Measurements from ENCODE around the gene ACTC1.
"Not testable (repeated sequence)": the region's sequence is repeated elsewhere in the genome, so short reads cannot be mapped to it uniquely, and the experiment has no call there.

ACTC1 gene

DNA sequence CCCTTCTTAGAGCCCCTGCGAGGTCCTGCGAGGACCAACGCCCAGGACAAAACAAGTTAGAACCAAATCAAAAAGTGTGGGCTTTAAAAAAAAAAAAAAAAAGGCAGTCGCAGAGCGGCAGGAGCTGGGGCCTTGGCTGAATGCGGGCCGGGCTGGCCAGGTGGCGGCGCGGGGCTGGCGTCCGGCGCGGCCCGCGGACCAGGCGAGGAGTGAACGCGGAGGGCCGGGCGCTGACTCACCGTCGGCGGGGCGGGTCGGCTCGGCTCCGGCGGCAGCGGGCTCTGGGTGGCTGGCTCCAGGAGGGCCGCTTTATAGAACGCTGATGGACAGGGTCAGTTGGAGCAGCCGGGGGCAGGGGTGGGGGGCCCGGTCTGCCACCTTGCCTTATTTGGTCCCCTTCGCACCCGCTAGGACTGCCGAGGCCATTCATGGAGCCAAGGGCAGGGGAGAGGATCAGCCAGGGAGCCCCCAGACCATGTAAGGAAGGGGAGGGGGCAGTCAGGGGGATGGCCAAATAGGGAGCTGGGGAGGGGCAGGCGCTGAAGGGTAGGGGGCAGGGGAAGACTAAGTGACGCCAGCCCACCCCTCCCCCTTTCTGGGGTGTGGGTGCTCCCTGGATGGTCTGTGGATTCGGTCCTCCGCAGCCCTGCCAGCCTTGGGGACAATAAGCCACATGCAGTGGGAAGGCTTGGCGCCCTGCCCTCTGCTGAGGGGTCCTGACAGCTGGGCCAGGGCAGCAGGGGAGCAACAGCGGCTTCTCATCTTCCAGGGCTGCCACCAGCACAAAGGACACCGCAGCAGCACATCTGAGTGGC is at the start of gene ACTC1:
ACTC1 (minus strand) TSS at position 283 of the 815 bp plus-strand sequence. CDS start 741 bp downstream, outside the sequence.
- Histone ChIP-seq H3K27me3 (ENCODE audit: control insufficient read depth, insufficient read depth, low read length) (peaks cover 49% of the 10 kb centered on the region), H3K4me3 (ENCODE audit: low read length) (no peak within 1 kb of the TSS), H3K36me3 (ENCODE audit: control insufficient read depth, insufficient read depth, low read length) (no peaks in the 10 kb centered on the region), H3K4me1 (ENCODE audit: control insufficient read depth, insufficient read depth, low read length) (no peaks in the 10 kb centered on the region), H3K9ac (ENCODE audit: low read length) (no peak within 1 kb of the TSS), H3K9me3 (ENCODE audit: control insufficient read depth, low read length) (no peaks in the 10 kb centered on the region)

DNA sequence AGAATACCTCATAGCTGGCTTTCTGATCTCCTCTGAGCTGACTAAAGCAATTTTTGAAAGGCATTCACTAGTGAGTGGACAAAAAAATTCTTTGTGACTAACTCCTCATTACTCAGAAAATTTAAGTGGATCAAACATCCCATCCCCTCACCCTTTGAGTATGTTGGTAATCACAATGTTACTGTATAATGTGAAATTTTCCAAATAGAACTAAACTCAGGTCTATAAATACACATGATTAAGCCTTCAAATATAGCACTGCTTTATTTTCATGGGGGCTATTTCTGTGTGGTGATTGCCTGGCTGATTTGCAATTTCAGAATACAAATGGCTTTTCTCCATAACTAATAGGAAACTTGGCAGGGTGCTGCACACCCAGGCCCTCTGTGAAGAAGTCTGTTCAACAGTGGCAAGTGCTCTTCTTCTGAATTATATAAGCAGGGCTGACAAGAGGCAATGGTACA is 45.9 kb upstream of the ACTC1 start:
- H3K36me3 ChIP-seq (ENCODE audit: control insufficient read depth, insufficient read depth, low read length) = no peaks in the 10 kb centered on the region

DNA sequence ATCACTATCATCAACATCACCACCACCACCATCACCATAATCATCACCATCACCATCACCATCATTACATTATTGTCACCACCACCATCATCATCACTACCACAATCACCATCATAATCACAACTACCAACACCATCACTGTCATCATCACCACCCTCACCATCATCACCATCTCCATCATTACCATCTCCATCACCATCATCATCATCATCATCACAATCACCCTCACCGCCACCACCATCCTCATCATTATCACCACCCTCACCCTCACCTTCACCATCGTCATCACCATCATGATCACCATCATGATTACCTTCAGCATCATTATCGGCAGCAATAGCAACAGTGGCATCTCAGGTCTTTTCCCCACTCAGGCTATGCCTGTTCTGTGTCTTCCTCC is 42.9 kb upstream of the ACTC1 start:
- H3K36me3 ChIP-seq (ENCODE audit: control insufficient read depth, insufficient read depth, low read length) = no peaks in the 10 kb centered on the region
- no peaks in the 10 kb centered on the region for H3K27me3 ChIP-seq (ENCODE audit: control insufficient read depth, insufficient read depth, low read length)
- H3K9me3 ChIP-seq (ENCODE audit: control insufficient read depth, low read length) = no peaks in the 10 kb centered on the region
- H3K4me3 ChIP-seq (ENCODE audit: low read length) = no peak overlapping the region
- no peak overlapping the region for H3K9ac ChIP-seq (ENCODE audit: low read length)
- H3K4me1 ChIP-seq (ENCODE audit: control insufficient read depth, insufficient read depth, low read length) = no peaks in the 10 kb centered on the region

More for the DNA sequence above, 45.9 kb upstream of the ACTC1 start:
- no peaks in the 10 kb centered on the region for H3K27me3 ChIP-seq (ENCODE audit: control insufficient read depth, insufficient read depth, low read length)
- no peaks in the 10 kb centered on the region for H3K9me3 ChIP-seq (ENCODE audit: control insufficient read depth, low read length)
- H3K4me3 ChIP-seq (ENCODE audit: low read length) = no peak overlapping the region
- no peaks in the 10 kb centered on the region for H3K4me1 ChIP-seq (ENCODE audit: control insufficient read depth, insufficient read depth, low read length)
- H3K9ac ChIP-seq (ENCODE audit: low read length) = no peak overlapping the region

DNA sequence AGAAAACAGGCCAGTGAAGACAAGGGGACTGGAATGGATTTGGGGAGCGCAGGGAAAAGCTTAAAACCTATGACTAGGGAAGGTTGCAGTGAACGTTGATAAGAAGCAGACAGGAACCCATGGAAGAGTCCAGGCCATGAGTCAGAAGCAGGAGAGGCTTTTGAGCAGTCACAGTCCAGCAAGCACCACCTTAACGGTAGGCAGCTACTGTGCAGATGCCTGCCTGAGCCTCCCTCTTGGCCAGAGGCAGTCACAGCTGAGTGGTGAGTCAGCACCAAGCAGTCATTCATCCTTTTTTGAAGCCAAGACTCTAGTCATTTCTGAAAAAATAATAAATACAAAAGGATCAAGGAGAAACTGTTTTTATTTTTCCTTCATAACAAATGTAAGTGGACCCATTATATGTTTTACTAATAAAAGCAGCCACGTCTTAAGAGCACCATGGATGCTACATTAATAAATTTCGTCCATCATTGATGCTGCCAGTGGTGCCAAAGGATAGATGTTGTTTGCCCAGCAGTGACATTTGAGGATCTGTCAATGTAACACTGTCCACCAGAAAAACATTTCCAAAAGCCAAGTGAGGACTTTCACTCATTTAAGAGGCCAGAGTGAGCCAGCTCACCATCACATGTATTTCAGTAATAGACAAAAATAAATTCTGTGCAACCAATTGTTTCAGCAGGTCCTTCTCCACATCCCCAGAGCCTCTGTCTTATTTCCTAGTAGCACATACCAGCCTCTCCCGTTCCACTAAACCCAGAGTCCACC is 42.1 kb upstream of the ACTC1 start:
- no peak overlapping the region for H3K4me3 ChIP-seq (ENCODE audit: low read length)
- H3K9me3 ChIP-seq (ENCODE audit: control insufficient read depth, low read length) = no peaks in the 10 kb centered on the region
- no peaks in the 10 kb centered on the region for H3K27me3 ChIP-seq (ENCODE audit: control insufficient read depth, insufficient read depth, low read length)
- H3K9ac ChIP-seq (ENCODE audit: low read length) = no peak overlapping the region
- H3K4me1 ChIP-seq (ENCODE audit: control insufficient read depth, insufficient read depth, low read length) = no peaks in the 10 kb centered on the region
- no peaks in the 10 kb centered on the region for H3K36me3 ChIP-seq (ENCODE audit: control insufficient read depth, insufficient read depth, low read length)

DNA sequence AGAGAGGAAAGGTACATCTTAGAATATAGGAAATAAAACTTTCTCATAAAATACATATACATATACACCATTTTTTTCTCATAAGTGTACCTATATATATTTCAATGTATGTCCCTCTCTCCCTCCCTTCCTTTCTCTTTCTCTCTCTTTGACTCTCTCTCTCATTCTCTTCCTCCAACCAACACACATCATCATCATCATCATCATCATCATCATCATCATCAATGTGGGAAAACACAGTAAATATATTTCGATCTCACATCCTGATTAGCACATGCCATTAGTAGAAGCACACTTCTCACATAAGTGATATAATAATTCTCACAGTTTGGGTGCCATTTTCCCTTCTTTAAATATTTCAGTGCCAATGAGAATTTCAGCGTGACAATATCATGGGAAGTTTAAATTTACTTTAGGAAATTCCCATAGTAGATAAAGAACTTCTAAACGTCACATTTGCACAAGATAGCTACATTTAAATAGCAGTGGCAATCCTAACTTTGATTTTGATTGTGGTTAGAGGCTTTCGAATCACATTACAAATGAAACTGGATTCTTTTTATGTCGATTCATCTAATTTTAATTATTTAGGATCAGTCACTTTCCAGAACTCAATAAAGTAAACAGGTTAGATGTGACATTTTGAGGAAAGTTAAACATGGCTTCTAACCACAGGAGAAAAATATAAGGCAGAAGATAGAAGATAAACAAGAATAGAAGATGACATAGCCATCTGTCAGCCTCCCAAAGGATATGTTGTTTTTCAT is 33.0 kb upstream of the ACTC1 start:
- Histone ChIP-seq H3K9ac (ENCODE audit: low read length) (no peak overlapping the region), H3K9me3 (ENCODE audit: control insufficient read depth, low read length) (no peaks in the 10 kb centered on the region), H3K36me3 (ENCODE audit: control insufficient read depth, insufficient read depth, low read length) (no peaks in the 10 kb centered on the region), H3K27me3 (ENCODE audit: control insufficient read depth, insufficient read depth, low read length) (no peaks in the 10 kb centered on the region), H3K4me3 (ENCODE audit: low read length) (no peak overlapping the region), H3K4me1 (ENCODE audit: control insufficient read depth, insufficient read depth, low read length) (no peaks in the 10 kb centered on the region)

DNA sequence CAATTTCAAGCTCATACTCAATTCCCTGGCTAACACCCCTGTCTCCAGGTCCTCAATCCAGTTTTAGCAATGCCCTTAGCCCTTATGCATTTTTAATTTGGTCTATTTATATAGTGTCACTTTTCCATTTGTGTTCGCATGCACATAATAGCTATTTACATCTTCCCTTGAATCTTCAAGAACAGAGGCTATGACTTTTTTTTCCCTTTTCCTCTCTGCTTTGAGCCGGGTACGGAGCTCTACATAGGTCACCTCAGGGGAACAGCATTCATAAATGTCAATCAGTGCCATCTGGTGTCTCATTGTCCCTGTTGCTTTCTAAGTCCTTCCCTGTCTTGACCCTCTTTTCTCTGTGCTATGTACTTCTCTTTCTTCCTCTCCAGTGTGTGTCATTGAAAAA is 26.5 kb upstream of the ACTC1 start:
- no peak overlapping the region for H3K4me3 ChIP-seq (ENCODE audit: low read length)
- H3K9me3 ChIP-seq (ENCODE audit: control insufficient read depth, low read length) = no peaks in the 10 kb centered on the region
- peaks cover 2% of the 10 kb centered on the region for H3K27me3 ChIP-seq (ENCODE audit: control insufficient read depth, insufficient read depth, low read length)
- H3K36me3 ChIP-seq (ENCODE audit: control insufficient read depth, insufficient read depth, low read length) = no peaks in the 10 kb centered on the region
- no peaks in the 10 kb centered on the region for H3K4me1 ChIP-seq (ENCODE audit: control insufficient read depth, insufficient read depth, low read length)
- no peak overlapping the region for H3K9ac ChIP-seq (ENCODE audit: low read length)

DNA sequence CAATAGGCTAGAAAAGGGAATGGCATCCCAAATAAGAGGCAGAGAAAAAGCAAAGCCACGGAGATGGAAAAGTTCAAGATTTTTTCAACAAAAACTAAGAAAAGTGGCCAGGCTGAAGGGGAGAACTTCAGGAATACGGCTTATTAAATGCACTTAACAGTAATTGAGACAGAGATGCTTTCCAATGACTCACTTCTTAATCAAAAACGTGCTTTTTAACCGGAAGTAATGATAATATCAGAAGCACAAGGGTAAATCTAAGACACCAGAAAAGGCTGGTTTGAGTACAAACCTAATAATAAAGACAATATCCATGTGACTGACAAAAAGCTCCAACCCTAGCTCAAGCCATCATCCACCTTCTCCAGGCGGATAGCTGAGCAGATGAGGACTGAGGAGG is 24.8 kb upstream of the ACTC1 start:
- Histone ChIP-seq H3K9me3 (ENCODE audit: control insufficient read depth, low read length) (no peaks in the 10 kb centered on the region), H3K36me3 (ENCODE audit: control insufficient read depth, insufficient read depth, low read length) (no peaks in the 10 kb centered on the region), H3K9ac (ENCODE audit: low read length) (no peak overlapping the region), H3K4me3 (ENCODE audit: low read length) (no peak overlapping the region), H3K27me3 (ENCODE audit: control insufficient read depth, insufficient read depth, low read length) (peaks cover 2% of the 10 kb centered on the region), H3K4me1 (ENCODE audit: control insufficient read depth, insufficient read depth, low read length) (no peaks in the 10 kb centered on the region)

DNA sequence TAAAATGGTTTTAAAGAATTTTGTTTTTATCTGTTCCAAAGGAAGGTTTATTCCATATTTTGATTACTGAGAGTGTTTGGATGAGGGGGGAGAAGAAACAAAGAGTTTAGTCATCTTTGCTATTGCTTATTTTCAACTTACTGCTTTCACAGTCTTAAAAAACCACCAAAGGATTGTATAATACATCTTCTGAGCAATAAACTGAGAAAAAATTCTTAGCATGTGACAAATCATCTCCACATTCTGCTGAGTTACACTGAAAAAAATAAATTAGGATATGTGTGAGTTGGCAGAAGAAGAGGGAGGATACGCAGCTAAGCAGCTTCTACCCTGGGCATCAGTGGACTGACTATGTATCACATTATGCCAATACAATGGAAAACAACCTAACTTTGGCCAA is 23.2 kb upstream of the ACTC1 start:
- Histone ChIP-seq H3K4me3 (ENCODE audit: low read length) (no peak overlapping the region), H3K36me3 (ENCODE audit: control insufficient read depth, insufficient read depth, low read length) (no peaks in the 10 kb centered on the region), H3K9ac (ENCODE audit: low read length) (no peak overlapping the region), H3K27me3 (ENCODE audit: control insufficient read depth, insufficient read depth, low read length) (peaks cover 2% of the 10 kb centered on the region), H3K9me3 (ENCODE audit: control insufficient read depth, low read length) (no peaks in the 10 kb centered on the region), H3K4me1 (ENCODE audit: control insufficient read depth, insufficient read depth, low read length) (no peaks in the 10 kb centered on the region)

DNA sequence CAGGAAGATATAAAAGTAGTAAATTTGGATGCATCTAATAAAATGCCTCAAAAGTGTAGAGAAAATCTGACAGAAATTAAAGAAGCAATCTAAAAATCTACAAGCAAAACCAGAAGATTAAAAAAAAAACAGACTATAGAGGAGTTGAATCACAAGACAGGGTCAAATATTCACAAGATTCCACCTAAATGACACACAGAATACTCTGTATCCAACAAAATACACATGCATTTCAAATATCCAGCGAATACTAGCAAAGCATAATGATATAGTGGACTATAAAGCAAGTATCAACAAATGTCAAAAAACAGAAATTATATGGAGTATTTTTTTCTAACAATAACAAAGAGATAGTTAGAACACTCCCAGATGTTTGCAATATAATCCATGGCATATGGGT is 20.5 kb upstream of the ACTC1 start:
- no peaks in the 10 kb centered on the region for H3K36me3 ChIP-seq (ENCODE audit: control insufficient read depth, insufficient read depth, low read length)
- no peaks in the 10 kb centered on the region for H3K9me3 ChIP-seq (ENCODE audit: control insufficient read depth, low read length)
- H3K27me3 ChIP-seq (ENCODE audit: control insufficient read depth, insufficient read depth, low read length) = no peaks in the 10 kb centered on the region
- no peak overlapping the region for H3K9ac ChIP-seq (ENCODE audit: low read length)
- no peaks in the 10 kb centered on the region for H3K4me1 ChIP-seq (ENCODE audit: control insufficient read depth, insufficient read depth, low read length)
- H3K4me3 ChIP-seq (ENCODE audit: low read length) = no peak overlapping the region

DNA sequence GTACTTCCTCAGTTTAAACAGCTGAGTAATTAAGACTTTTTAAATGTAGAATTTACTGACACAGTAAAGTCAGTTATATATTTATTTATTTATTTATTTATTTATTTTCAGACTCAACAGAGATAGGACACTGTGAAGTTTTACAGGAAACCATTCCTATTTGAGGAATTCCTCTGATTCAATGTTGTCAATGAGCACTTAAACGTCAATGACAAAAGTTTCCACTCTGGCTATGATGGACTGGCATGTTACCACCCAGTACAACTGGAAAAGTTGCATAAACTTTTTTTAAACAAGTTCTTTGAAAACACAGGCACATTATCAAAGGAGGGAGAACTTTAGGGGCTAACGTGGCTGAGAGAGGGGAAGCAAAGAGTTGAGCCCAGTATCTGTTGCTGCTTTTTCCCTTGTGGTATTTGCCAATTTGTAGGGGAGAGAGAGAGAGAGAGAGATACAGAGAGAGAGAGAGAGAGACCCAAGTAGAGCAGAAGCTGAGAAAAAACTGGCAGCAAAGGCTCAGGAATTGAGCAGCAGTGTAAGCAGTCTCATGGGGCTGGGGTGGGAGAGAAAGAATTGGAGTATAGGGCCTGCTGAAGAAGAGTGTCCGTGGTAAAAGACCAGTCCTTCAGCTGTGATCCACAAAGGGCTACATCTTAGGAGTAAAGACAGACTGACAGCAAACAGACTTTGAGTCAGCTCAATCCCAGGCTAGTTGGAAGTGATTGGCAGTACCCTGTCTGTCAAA is 18.3 kb upstream of the ACTC1 start:
- H3K9me3 ChIP-seq (ENCODE audit: control insufficient read depth, low read length) = no peaks in the 10 kb centered on the region
- no peaks in the 10 kb centered on the region for H3K4me1 ChIP-seq (ENCODE audit: control insufficient read depth, insufficient read depth, low read length)
- H3K27me3 ChIP-seq (ENCODE audit: control insufficient read depth, insufficient read depth, low read length) = no peaks in the 10 kb centered on the region
- no peak overlapping the region for H3K4me3 ChIP-seq (ENCODE audit: low read length)
- no peaks in the 10 kb centered on the region for H3K36me3 ChIP-seq (ENCODE audit: control insufficient read depth, insufficient read depth, low read length)
- no peak overlapping the region for H3K9ac ChIP-seq (ENCODE audit: low read length)

DNA sequence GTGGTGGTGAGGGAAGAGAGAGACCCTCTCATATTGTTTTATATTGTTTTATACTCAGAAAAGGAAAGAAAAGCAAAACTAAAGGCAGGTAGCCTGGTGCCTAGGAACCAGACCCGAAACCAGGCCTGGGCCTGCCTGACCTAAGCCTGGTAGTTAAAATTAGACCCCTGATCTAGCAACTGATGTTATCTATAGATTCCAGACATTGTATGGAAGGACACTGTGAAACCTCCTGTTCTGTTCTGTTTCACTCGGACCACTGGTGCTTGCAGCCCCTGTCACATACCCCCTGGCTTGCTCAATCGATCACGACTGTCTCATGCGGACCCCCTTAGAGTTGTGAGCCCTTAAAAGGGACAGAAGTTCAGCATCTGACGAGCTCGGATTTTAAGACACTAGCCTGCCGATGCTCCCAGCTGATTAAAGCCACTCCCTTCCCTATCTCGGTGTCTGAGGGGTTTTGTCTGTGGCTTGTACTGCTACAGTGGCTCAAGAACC is 17.6 kb upstream of the ACTC1 start:
- not testable (repeated sequence) for H3K4me1 ChIP-seq (ENCODE audit: control insufficient read depth, insufficient read depth, low read length); H3K4me3 ChIP-seq (ENCODE audit: low read length); H3K9me3 ChIP-seq (ENCODE audit: control insufficient read depth, low read length); H3K36me3 ChIP-seq (ENCODE audit: control insufficient read depth, insufficient read depth, low read length); H3K9ac ChIP-seq (ENCODE audit: low read length); H3K27me3 ChIP-seq (ENCODE audit: control insufficient read depth, insufficient read depth, low read length)

Measured in mucosa of stomach (tissue), 1 donor.